SHP77 treated with DMSO at 0.1 percent for 48 hours (cell line): ENCODE measurements around the gene ZNF335.
"Not testable (repeated sequence)": the region's sequence is repeated elsewhere in the genome, so short reads cannot be mapped to it uniquely, and the experiment has no call there.

Experiments used
- DNase-seq: peaks from one replicate; lab custom pipeline; 2025; lab: John Stamatoyannopoulos, UW

ZNF335 gene

GRCh38 chr20:45972500-45973183, 639 bp upstream of the ZNF335 start:
- DNase-seq, result no peak

GRCh38 chr20:45971425-45971674, 653 bp downstream of the ZNF335 start:
- DNase-seq, result no peak

- no peak for DNase-seq
Observed at GRCh38 chr20:45970646-45971424, 1.2 kb downstream of the ZNF335 start.

GRCh38 chr20:45969712-45970634, 2.0 kb downstream of the ZNF335 start:
- peak; percentile 14 for DNase-seq

- DNase-seq, result no peak
Observed at GRCh38 chr20:45968801-45969711, 2.9 kb downstream of the ZNF335 start.

- no peak for DNase-seq
Observed at GRCh38 chr20:45968081-45968671, 3.8 kb downstream of the ZNF335 start.

- no peak for DNase-seq
Observed at GRCh38 chr20:45967551-45968080, 4.4 kb downstream of the ZNF335 start.

GRCh38 chr20:45965169-45966002, 6.6 kb downstream of the ZNF335 start:
- no peak for DNase-seq

GRCh38 chr20:45964006-45964400, 8.0 kb downstream of the ZNF335 start:
- no peak for DNase-seq

GRCh38 chr20:45963059-45964005, 8.7 kb downstream of the ZNF335 start:
- DNase-seq, result no peak

GRCh38 chr20:45962031-45962755, 9.8 kb downstream of the ZNF335 start:
- DNase-seq, result no peak

GRCh38 chr20:45959956-45960630, 11.9 kb downstream of the ZNF335 start:
- no peak for DNase-seq

- DNase-seq, result no peak
Observed at GRCh38 chr20:45959126-45959525, 12.9 kb downstream of the ZNF335 start.

GRCh38 chr20:45958593-45958992, 13.4 kb downstream of the ZNF335 start:
- no peak for DNase-seq

GRCh38 chr20:45957021-45957941, 14.7 kb downstream of the ZNF335 start:
- DNase-seq, result no peak

GRCh38 chr20:45956326-45956725, 15.7 kb downstream of the ZNF335 start:
- not testable (repeated sequence) for DNase-seq

- no peak for DNase-seq
Observed at GRCh38 chr20:45953672-45954071, 18.3 kb downstream of the ZNF335 start.
